HFF-Myc (cell line): ENCODE data around the gene NFYA.

Source experiments
- DNase-seq: peaks from one replicate; pipeline ENCODE4 v3.0.0-alpha.2; 2011; ENCODE audit warnings: low read depth; ENCODE audit errors: extremely low read depth
- H3K4me3 ChIP-seq: replicated peaks from 2 replicates; pipeline ENCODE4 v1.5.1; 2011; ENCODE audit warnings: low read depth, mild to moderate bottlenecking, control low read depth, low read length
- CTCF ChIP-seq: IDR thresholded peaks from 2 replicates; pipeline ENCODE4 v1.5.1; 2012; ENCODE audit warnings: mild to moderate bottlenecking, low read depth, low read length, control low read depth; ENCODE audit errors: missing control alignments

NFYA gene

GRCh38 chr6:41059556-41059955, 13.2 kb upstream of the NFYA start:
- no peak for TF ChIP-seq CTCF
- DNase-seq: no peak
- no peak overlapping the region for H3K4me3 ChIP-seq

GRCh38 chr6:41061196-41061726, 11.5 kb upstream of the NFYA start:
- no peak overlapping the region for H3K4me3 ChIP-seq
- no peak for TF ChIP-seq CTCF
- no peak for DNase-seq

GRCh38 chr6:41062056-41062455, 10.7 kb upstream of the NFYA start:
- H3K4me3 ChIP-seq: no peak overlapping the region
- no peak for TF ChIP-seq CTCF
- DNase-seq: no peak

GRCh38 chr6:41063884-41064285, 8.9 kb upstream of the NFYA start:
- TF ChIP-seq CTCF: no peak
- no peak for DNase-seq

GRCh38 chr6:41064841-41065240, 7.9 kb upstream of the NFYA start:
- DNase-seq: no peak
- no peak for TF ChIP-seq CTCF

More at GRCh38 chr6:41063884-41064285, 8.9 kb upstream of the NFYA start:
- H3K4me3 ChIP-seq: no peak overlapping the region

GRCh38 chr6:41065550-41066026, 7.2 kb upstream of the NFYA start:
- no peak for DNase-seq
- no peak overlapping the region for H3K4me3 ChIP-seq
- no peak for TF ChIP-seq CTCF

More at GRCh38 chr6:41064841-41065240, 7.9 kb upstream of the NFYA start:
- H3K4me3 ChIP-seq: no peak overlapping the region

- peak; percentile 70 for DNase-seq
- no peak overlapping the region for H3K4me3 ChIP-seq
- TF ChIP-seq CTCF: peak; percentile 81
Observed at GRCh38 chr6:41066867-41067304, 5.9 kb upstream of the NFYA start.
